DMS53 treated with DMSO at 0.1 percent for 48 hours (cell line): Measurements from ENCODE around the gene RAB4A.

Experiments
- DNase-seq: peaks from one replicate; lab custom pipeline; 2025; ENCODE audit not compliant: unreplicated experiment; lab: John Stamatoyannopoulos, UW

RAB4A gene

GRCh38 chr1:229270547-229271447, at the start of gene RAB4A:
RAB4A (plus strand) TSS chr1:229271111; CDS start chr1:229271340, 229 bp downstream.
- peak; percentile 83 for DNase-seq

GRCh38 chr1:229222081-229222480, 48.8 kb upstream of the RAB4A start:
- DNase-seq = no peak

GRCh38 chr1:229223498-229223897, 47.4 kb upstream of the RAB4A start:
- DNase-seq = no peak

DNA sequence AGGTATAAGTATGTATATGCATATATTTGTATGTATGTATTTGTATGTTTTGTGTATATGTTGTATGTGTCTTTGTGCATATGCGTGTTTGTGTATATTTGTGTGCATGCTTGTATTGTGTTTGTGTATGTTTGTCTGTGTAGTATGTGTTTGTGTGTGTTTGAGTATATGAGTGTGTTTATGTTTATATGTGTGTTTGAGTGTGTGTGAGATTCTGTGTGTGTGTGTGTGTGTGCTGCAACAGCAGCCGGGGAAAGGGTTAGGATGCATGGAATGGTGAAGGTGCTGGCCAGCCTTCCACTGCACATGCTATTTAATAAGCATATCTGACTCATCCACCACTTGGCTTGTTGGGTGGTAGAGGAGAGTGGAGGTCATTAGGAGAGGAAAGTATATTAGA, 46.6 kb upstream of the RAB4A start:
- DNase-seq = peak; percentile 33

GRCh38 chr1:229225331-229225782, 45.6 kb upstream of the RAB4A start:
- DNase-seq = no peak

GRCh38 chr1:229226796-229227195, 44.1 kb upstream of the RAB4A start:
- DNase-seq = no peak

- peak; percentile 85 for DNase-seq
These were observed 43.5 kb upstream of the RAB4A start for GRCh38 chr1:229227298-229227919.

DNA sequence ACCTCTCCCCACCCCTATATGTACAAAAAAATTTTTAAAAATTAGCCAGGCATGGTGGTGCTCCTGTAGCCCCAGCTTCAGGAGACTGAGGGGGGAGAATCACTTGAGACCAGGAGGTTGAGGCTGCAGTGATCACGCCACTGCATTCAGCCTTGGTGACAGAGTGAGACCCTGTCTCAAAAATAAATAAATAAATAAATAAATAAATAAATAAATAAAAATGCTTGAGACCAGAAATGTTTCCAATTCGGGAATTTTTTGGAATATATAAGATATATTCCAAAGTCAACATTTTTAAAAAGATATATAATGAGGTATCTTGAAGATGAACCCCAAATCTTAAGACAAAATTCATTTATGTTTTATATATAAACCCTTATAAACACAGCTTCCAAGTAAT, 42.4 kb upstream of the RAB4A start:
- no peak for DNase-seq

- peak; percentile 69 for DNase-seq
These were observed 41.7 kb upstream of the RAB4A start for GRCh38 chr1:229229137-229229720.

GRCh38 chr1:229229721-229230139, 41.2 kb upstream of the RAB4A start:
- DNase-seq = no peak

DNA sequence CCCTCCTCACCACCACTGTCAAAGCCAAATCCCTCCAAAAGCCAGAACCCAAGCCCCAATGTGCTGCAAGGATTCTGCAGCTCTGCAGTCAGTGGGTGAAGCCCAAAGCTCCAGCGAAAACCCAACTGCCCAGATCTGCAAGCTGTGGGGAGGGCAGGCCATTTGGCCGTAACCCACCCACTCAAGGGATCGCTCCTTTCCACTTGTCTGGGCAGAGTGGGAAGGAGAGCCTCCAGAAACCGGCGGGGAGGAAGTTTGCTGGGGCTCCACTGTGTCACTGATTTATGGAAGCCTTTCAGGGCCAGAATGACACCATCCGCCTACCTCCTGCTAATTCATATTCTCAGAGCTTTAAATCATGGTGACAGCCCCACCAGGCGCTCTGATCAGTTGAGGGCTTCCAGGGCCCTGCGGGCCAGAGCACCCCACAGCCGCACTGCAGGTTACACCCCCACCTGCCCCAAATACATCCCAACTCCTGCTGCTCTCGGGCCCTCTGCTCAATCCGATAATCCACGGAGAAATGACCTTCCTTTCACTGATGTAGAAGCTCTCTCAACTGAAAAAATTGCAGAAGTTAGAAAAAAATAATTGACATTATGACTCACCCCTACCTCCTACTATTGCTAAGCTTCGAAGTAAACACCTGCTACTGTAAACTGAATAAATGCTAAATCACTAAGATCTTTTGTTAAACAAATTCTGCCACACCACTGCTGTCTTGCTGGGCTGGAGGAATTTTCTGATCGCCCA, 40.6 kb upstream of the RAB4A start:
- peak; percentile 83 for DNase-seq

GRCh38 chr1:229230893-229231753, 39.8 kb upstream of the RAB4A start:
- DNase-seq = peak; percentile 68

- DNase-seq = peak; percentile 56
These were observed 39.2 kb upstream of the RAB4A start for GRCh38 chr1:229231754-229232119.

- DNase-seq = no peak
These were observed 35.9 kb upstream of the RAB4A start for GRCh38 chr1:229234870-229235472.

DNA sequence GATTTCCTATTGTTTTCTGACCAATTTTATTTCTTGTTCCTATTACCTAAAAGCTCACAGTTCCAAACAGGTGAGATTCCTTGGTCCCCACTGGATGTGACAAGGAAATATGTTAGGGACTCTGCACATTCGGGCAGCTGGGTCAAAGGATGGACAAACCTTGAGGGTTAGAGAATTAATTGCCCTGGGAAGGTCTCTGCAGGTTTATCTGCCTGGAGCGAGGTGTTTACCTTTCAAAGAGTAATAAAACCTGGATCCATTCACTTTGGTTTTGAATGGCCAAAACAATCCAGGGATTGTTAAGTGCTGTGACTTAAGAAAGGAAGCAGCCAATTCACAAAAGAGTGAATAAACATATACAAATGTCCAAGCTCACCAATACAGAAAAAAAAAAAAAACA, 33.6 kb upstream of the RAB4A start:
- DNase-seq = peak; percentile 58

DNA sequence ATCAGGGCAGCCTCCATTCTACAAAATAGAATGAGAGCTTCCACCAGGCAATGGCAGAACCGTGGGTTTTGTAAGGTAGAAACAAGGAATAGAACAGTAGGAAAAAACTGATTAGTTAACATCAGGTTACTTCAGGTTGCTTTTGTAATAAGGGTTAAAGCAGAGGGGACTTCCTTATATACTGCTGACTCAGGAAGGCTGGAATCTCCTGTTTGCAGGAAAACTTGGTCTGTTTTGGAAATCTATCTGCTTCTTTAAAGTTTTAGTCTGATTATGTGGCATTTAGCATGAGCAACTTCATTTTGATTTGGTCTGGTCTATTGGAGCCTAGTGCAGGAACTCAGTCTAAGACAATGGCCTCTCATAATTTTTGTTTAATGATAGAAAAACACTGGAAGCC, 32.7 kb upstream of the RAB4A start:
- no peak for DNase-seq

- no peak for DNase-seq
These were observed 32.1 kb upstream of the RAB4A start for GRCh38 chr1:229238674-229239415.

DNA sequence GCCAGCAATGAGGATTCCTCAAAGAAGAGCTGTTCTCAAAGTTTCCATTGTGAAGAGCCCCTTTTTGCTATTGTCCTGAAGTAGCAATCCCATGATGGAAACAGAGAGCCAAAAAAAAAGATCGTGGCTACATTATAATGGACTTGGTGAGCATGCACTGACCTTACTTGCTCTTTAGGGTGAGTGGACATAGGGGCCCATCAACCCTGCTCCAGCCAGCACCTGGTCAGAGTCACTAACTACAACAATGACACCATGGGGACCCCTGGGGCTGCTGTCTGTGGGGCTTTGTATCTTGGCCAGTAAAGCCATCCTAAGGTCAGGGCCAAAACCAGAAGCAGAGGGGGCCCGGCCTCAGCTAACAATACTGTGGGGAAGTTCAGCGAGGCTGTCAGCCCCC, 30.4 kb upstream of the RAB4A start:
- no peak for DNase-seq

GRCh38 chr1:229241390-229241789, 29.5 kb upstream of the RAB4A start:
- DNase-seq = no peak
